GM21360 (cell line): Measurements from ENCODE around the gene CPEB1.

Source experiments
- ATAC-seq: cut with Tn5 transposase; IDR thresholded peaks from one replicate; pipeline ENCODE4 v1.9.1; 2021; ENCODE audit warnings: mild to moderate bottlenecking, moderate library complexity; ENCODE audit not compliant: unreplicated experiment

CPEB1 gene

DNA sequence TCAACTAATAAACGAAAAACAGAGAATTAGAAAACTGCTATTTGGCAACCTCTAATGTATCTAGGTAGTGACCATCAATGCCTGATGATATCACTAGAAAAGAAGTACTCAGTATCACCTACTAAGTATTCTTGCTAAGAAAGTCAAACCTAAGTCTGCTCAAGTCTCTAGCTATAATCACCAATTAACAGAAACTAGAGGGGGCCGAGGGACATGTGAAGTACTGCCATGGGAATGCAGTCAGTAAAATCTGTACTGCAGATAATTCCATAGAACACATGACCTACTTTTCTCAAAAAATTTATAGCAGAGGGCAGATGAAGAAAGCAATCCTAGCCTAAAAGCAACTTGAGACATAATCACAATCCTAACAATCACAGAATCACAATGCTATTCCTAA is 51.4 kb downstream of the CPEB1 start:
- ATAC-seq = no peak

DNA sequence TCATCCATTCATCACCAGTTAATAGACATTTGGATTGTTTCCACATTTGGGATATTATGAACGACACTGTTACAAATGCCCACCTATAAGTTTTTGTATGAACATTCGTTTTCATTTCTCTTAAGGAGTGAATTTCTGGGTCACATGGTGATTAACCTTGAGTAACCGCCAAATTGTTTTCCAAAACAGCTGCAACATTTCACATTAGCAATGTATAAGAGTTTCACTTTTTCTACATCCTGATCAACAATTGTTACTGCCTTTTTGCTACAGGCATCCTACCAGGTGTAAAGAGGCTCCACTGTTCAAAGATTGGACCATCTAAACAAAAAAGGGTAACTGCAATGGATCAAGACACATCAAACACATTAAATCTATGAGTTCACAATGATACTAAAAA is 52.0 kb downstream of the CPEB1 start:
- ATAC-seq = no peak

DNA sequence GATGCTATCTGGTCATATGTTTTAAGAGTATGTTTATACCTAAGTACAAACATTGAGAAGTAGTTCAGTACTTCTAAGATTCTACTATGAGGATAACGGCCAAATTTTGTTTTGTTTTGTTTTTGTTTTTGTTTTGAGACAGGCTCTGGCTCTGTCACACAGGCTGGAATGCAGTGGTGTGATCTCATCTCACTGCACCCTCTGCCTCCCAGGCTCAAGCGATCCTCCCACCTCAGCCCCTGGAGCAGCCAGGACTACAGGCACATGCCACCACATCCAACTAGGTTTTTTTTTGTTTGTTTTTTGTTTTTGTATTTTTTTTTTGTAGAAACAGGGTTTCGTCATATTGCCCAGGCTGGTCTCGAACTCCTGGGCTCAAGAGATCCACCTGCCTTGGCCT is 59.4 kb downstream of the CPEB1 start:
- ATAC-seq = no peak

DNA sequence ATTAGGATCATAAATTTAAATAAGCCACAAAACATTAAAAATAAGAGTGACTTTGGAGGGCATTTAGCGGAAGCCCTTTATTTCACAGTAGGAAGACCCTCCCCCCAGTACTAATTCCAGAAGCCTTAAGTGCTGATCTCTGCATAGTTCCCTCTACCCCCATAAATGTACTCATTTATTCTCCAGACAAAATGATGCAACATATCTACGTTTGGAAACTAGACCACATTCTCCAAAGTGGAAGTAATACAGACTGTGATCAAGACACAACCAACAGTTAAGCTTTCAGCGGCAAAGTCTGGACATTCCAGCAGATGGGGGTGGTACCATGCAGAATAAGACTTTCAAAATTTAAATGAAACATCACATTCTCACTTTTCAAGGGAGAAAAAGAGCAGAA is 62.1 kb downstream of the CPEB1 start:
- ATAC-seq = no peak

DNA sequence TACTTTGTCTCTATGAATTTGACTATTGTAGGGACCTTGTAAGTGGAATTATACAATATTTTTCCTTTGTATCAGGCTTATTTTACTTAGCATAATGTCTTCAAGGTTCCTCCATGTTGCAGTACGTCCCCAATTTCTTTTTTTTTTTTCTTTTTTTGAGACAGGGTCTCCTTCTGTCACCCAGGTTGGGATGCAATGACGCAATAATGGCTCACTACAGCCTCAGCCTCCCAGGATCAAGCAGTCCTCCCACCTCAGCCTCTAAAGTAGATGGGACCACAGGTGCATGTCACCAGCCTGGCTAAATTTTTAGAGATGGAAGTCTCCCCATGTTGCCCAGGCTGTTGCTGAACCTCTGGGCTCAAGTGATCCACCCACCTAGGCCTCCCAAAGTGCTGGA is 66.5 kb downstream of the CPEB1 start:
- no peak for ATAC-seq

DNA sequence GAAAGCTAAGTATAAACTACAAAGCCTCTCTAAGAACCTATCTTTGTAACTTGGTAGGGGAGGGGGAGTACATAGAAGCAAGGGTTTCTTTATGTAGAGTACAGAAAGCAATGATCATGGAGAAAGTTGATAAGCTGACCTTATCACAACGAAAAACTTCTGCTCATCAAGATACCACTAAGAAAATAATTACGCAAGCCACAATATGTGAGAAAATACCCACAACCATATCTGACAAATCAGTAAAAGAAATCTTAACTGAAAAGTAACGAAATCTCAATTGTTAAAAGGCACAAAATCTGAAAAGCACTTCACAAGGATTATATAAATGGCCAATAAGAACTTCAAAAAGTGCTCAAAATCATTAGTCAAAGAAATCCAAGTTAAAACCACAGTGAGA is 71.8 kb downstream of the CPEB1 start:
- no peak for ATAC-seq

DNA sequence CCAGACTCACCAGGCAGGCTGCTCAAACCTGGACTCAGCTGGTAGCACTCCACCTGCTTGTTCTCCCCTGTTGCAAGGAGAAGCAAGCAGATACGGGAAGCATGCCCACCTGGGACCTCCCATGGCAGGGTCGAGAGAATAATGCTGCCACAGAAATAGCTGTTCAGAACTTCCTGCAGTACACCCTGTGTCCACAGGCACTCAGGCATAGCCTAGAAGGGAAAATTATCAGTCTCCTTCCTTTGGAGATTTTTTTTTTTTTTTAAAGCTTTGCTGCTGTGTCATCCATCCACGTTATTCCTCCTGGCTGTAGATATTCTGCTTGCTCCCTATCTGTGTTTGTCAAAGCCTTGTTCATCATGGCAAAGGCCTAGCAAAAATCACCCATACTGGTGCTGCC is 74.2 kb downstream of the CPEB1 start:
- ATAC-seq = no peak

DNA sequence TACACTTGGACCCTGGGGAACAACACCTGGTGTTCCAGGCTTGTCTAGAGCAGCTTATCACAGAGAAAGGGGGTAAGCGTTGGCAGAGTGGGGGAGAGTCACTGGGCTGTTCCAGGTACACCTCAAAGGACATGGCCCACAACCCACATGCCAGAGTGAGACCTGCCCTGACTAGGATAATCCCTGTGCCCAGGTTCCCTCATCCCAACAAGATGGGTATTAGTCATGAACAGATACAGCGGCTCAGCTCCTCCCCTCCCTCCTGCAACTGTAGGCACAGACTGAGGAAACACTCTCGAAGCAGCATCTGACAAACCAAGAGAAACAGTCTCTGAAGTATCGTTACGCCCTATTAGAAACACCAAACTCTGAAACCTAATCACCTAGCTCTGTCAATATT is 74.9 kb downstream of the CPEB1 start:
- ATAC-seq = no peak

DNA sequence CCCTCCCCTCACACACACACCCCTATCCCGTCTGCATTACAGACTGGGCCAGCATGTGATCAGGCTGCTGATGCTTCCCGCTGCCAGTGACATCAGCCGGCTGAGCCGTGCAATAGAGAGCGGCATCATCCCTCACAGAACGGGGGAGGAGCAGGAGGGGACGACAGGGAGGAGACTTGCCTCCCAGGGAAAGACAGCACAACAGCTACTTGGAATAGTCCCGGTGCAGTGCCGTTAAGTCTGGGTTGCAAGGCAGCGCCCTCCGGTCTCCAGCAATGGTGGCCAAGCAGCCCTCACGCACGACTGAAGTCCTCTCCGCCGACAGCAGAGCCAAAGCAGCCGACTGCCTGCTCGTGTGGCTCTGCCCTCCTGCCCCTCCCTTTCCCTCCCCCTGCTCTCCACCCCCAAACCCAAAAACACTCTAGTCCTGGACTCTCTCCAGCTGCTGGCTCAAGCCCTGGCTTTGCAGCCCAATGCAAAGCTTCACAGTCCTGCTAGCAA is 75.4 kb downstream of the CPEB1 start:
- ATAC-seq = no peak

DNA sequence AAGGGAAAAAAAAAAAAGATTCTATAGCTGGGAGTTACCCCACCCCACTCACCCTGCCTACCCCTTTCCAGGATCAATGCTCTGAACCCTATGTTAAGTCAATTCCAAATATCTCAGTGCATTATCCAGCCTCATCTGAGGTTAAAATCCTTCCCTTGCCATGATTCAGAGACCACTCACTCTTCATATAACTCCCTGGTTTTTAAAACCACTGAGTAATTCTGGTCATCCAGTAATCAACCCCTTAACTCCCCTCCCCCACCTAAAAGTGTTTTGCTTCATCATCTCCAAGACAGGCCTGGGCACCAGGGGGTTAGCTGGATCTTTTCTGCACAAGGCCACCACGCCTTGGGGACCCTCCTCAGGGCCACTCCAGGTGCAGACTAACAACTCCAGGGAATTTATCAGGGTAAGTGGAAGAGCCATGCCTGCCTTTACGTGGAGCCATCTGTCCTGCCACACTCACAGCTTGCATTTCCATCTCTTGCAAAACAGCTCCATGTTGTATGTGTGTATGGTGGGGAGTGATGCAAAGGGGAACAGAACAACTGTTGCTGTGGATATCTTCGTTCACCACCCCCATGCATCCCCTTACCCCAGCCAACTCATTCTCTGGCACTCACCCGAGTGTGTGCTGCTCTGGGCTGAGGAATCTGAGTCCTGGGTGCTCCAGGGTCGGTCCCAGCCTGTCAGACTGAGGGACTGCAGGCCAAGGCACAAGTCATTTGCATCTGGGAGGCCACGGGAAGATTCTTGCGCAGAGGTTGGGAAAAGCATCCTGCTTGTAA is 76.2 kb downstream of the CPEB1 start:
- ATAC-seq = no peak

DNA sequence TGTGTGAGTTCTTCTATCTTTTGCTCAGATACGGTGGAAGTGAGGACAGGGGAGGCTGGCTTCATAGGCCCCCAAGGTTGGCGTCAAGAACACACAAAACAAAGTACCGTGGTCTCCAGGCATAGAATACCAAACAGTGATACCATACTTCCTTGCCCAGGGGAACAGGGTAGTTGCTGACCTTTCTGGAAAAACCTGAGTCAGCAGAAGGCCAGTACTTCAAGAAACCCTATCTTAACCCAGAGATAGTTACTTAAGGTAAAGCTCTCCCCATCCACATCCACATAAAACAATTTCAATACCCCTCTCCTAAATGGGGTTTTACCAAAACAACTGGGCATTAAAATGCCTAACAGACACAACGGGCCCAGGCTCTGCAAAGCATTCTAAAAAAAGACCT is 77.3 kb downstream of the CPEB1 start:
- ATAC-seq = no peak

DNA sequence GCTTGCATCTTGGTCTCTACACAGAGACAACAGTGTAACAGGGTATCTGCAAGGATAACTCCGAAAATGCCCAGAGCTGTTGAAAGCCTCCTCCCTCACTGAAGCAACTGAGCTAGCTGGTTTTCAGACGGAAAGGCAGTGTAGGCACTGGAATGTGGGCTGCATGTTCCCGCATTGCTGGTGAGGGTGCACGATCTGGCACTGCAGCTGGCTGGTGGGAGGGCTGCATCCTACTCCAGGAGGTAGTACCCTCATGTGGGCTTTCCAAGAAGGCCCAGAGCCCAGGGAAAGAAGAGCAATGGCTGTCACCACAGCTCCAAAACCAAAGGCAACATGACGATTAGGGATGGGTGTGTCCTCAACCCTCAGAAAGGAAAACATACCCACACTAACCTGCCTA is 78.2 kb downstream of the CPEB1 start:
- ATAC-seq = no peak

DNA sequence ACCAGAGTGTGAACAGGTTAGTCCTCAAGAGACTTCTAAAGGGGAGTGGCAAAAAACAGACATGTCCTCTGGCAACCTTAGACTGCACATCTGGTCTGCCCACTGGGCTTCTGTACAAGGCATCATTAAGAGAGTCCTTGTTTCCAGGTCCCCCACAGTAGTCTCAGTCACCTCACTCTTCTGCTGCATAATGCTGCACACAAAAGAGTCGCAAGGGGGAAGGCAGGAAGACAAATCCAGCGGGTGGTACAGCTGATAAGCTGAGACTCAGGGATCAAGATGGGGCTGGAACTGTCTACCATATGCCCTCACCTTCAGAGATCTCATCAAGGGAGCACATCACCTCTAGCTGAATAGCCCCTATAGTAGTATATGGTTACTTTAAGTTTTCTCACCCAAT is 79.5 kb downstream of the CPEB1 start:
- ATAC-seq = no peak

DNA sequence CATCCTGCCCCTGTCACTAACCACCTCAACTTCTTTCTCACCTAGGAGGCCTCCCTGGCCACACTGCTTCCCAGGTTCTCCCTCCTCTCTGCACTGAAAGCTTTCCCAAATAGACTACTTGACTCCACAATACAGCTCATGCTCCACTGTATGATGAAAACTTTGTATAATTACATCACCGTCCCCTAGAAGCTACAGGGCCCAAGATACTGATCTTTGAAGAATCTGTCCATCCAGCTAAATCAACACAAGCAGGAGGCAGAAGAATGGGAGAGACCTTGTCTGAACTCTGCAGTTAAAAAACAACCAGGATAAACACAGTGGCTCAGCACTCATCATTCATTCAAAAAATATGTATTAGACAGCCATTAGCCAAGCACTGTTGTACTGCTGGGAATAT is 80.5 kb downstream of the CPEB1 start:
- no peak for ATAC-seq

DNA sequence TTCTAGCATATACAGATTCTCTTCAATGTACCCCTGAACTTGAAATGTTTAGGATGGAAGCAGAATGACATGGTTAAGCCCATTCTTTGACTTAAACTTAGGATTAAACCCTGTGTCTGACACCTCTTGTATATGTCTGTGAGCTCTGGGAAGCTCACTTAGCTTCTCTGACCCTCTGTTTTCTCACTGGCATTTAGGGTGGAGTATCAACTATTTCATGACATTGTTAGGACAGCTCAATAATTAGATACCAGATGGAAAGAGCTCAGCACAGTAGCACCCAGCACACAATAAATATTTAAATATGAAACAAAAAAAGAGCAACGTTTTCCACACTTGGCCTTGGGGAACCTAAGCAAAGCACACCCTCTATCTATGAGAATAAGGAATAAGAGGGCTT is 88.7 kb downstream of the CPEB1 start:
- no peak for ATAC-seq

DNA sequence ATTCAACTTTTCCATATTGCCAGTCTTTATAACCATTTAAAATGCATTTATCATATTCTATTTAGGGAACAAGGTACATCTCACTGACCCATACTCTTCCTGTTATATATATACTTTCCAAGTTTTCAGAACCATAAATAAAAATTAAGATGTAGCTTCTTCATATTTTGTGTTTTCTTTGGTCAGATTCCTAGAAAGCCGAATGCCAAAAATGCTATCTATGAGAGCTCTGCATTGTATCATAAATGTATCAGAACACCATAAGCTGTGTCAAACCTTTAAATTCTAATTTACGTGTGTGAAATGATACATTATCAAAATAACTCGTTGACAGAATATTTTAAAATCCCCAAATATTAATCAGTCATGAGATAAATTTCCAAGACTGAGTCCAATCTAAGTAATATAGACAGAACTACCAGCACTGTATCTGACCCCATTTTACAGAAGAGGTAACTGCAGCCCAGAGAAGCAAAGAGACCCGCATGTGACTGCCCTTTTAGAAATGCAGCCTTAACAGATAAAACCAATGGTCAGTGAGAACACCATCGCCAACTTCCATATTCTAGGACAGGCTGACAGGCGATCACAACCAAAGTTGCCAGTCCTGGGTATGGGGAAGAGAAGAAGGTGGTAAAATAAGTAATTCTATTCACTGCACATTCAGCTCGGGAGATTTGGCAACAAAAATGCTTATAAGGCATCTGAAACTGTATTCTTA is 90.7 kb downstream of the CPEB1 start:
- ATAC-seq = no peak

DNA sequence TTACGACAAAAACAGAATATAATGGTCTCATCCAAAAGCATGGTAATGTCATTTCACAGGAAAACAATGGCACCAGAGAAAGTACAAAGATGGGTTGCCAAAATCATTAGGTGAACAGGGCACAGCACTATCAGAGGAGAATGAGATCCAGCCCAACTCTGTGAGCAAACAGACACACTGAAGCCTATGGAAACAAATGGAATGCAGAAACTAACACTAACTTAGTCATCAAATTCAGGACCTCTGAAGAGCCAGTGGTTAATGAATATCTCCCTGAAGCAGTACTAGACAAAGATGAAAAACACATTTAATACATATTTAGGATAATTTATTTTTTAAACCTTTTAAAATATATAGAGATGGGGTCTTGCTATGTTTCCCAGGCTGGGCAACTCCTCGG is 92.3 kb downstream of the CPEB1 start:
- no peak for ATAC-seq

DNA sequence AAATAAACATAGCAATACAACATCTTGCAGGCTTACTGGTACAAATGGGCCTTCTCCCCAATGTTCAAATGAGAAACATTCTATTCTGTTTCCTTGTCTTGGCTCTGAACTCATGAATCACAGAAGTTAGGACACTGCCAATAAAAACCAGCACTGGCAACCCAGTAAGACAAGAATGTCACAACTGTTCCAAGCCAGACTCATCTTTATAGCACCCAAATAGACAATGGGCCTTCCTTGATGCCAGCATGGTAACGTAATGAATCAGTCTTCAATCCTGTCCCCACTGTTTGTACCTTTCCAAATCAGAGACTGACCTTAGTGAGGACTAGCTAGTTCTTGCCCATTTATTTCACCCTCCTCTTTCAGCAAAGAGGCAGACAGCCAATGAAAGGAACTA is 92.8 kb downstream of the CPEB1 start:
- no peak for ATAC-seq

DNA sequence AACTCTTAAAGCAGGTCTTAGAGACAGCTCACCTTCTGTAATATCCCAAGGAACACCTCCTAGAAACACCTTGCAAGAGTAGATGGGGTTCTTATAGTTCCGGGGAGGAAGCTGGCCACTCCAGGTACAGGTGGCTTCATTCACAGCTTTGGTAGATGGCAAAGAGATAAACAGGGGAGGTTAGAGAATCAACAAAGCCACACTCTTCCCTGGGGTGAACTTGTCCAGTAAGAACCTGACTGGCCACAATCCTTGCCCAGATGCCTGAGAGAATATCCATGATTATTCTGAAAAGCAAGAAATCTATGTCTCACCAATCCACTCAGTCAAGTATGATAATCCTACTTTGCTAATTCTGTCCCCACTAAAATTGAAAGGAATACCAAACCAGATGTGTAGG is 93.3 kb downstream of the CPEB1 start:
- no peak for ATAC-seq

DNA sequence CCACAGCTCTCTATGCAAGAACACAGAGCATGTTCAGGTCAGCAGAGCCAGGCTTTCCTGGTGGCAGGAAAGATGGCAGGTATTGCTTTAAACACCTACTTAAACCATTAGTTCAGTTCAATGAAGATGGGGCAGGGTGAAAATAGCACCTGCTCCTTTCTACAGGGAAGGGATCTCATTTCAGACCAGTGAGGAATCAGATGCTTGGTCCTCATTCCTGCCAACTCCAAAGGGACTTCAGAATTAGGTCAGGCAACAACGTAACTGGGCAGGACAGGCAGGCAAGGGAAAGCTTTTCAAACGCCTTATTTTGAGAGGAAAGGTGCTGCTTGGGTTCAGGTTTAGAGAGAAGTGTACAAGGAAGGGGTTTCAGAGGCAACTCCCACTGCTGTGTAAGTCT is 94.3 kb downstream of the CPEB1 start:
- ATAC-seq = no peak

DNA sequence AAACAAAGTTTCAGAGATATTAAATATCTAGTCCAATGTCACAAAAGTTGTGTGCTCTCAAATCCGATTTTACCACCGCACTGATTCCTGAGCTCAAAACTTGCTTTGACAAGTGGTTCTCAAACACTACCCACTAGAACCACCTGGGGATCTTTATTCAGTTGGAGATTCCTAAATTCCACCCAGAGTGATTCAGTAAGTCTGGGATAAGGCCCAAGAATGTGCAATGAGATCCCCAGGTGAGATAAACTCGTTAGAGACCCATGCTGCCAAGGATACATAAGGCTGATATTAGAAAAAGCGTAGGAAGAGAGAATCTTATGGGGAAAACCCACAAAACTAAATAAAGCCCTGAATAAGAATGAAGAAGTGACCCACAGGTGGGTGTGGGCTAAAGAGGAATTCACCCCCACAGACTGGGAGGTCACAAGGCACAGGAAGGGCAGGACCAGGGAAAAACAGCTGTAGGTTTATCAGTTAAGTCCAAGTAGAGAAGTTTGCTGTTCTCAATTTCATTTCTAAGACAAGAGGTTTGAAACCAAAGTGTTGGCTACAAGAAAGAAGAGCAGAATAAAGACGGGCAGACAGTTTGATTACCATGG is 95.4 kb downstream of the CPEB1 start:
- ATAC-seq = peak; percentile 59

DNA sequence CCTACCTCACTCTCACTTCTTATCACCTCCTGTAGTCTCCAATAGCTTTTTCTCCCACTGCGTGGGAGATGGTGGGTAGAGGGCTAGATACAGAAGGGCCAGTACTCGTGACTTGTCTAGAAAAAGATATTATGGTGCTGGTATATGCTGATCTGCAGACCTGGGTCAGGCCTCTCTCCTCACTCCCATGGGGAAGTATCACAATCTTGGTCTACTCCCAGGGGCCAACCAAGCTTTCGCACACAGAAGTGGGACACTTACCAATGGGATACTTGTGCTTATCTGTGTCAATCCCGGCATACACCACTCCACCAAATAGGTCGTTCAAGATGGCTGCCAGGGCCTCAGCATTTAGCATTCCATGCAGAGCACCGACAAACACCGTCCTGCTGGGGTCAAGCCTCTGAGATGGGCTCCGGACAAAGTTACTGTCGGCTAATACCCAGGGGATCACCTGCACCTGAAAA is 97.9 kb downstream of the CPEB1 start:
- ATAC-seq = no peak
